ENCODE data around the gene FOSB. TPM values are rescaled to one million over a fixed set of nuclear protein-coding genes. Genes with fewer than 3 reads are reported as not detected.

Gene FOSB
- total and polyA plus RNA-seq, 2 donors (not counting 3 experiments of a cell fraction or from before 2014, with no cell fraction given), result 2.0 to 10.7 TPM

GRCh38 chr19:45457776-45458175 is 10.0 kb upstream of the FOSB start:
- DNase-seq (ENCODE audit: low read depth, low spot score) (no peak), FAIRE-seq (no peak)
- Histone ChIP-seq H3K4me1 (ENCODE audit: control insufficient read depth, extremely low read depth, insufficient read depth, low read length) (peaks cover 12% of the 10 kb centered on the region), H3K4me2 (ENCODE audit: insufficient read depth, low read length) (no peak overlapping the region), H3K9ac (replicated peaks; ENCODE audit: extremely low read depth, insufficient read depth, low read length) (no peak overlapping the region), H3K9me3 (replicated peaks; ENCODE audit: control insufficient read depth, insufficient read depth, low read length) (no peaks in the 10 kb centered on the region), H2AFZ (ENCODE audit: low read depth, low read length) (no peak overlapping the region), H3K9me1 (replicated peaks; ENCODE audit: control insufficient read depth, extremely low read depth, insufficient read depth, low read length) (no peaks in the 10 kb centered on the region), H3K36me3 (ENCODE audit: control insufficient read depth in 2 of 2, extremely low read depth in 1 of 2, insufficient read depth in 2 of 2, low read length in 2 of 2) (no peaks in the 10 kb centered on the region), H3K27me3 (ENCODE audit: control insufficient read depth in 2 of 2, insufficient read depth in 2 of 2, low read length in 2 of 2) (no peaks in the 10 kb centered on the region), H3K79me2 (ENCODE audit: control insufficient read depth, insufficient read depth, low read length) (no peaks in the 10 kb centered on the region), H3K27ac (ENCODE audit: insufficient read depth, low read depth, low read length) (no peak overlapping the region), H3K4me3 (replicated peaks in 1 of 3; ENCODE audit: insufficient read depth in 1 of 3, low read depth in 1 of 3, low read length in 3 of 3) (no peak overlapping the region), H4K20me1 (replicated peaks; ENCODE audit: control insufficient read depth, extremely low read depth, insufficient read depth, low read length) (no peaks in the 10 kb centered on the region)
- ChIA-PET CTCF (interaction anchor here (7.3 kb wide), 1 partner anchor 18 kb away, joined by 58 read pairs; no protein-coding TSS in a partner anchor), POLR2A (interaction anchor here (1.9 kb wide), 1 partner anchor 10 kb away, joined by 6 read pairs; the partner anchor contains the start of gene FOSB)
- dilution Hi-C loops (cut with MboI; ENCODE audit: extremely low pct_ligation_motif_present, low sequenced_read_pairs), result no loop called here
- no TSS peak for BruUV-seq (replicated peaks)
- TF ChIP-seq POLR2AphosphoS5 (IDR thresholded peaks at IDR 0.05; ENCODE audit: insufficient read depth, low read depth, low read length) (no peak), MAX (IDR thresholded peaks at IDR 0.05; ENCODE audit: insufficient read depth, insufficient read length) (no peak), GATA2 (IDR thresholded peaks at IDR 0.05; ENCODE audit: insufficient read depth, insufficient read length, low read depth, low read length) (no peak), JUN (IDR thresholded peaks at IDR 0.05; ENCODE audit: borderline replicate concordance, insufficient read depth, insufficient read length, low read depth) (no peak), FOS (IDR thresholded peaks at IDR 0.05; ENCODE audit: borderline replicate concordance, insufficient read depth, low read length) (no peak), POLR2A (IDR thresholded peaks at IDR 0.05; ENCODE audit: low read depth, low read length) (no peak), EZH2 (IDR thresholded peaks at IDR 0.05; ENCODE audit: borderline replicate concordance, low read depth, low read length, severe bottlenecking) (no peak), MYC (IDR thresholded peaks at IDR 0.05; ENCODE audit: low read depth, low read length) (no peak), CTCF (IDR thresholded peaks at IDR 0.05; ENCODE audit: extremely low read depth in 1 of 2, insufficient read depth in 1 of 2, low read depth in 1 of 2, low read length in 2 of 2) (no peak)
- intact Hi-C loops (cut with micrococcal nuclease), result no loop called here

Measured in endothelial cell of umbilical vein (primary cell).